Parathyroid adenoma (tissue), 2 donors: ENCODE data around the gene FRMD4A.

Source experiments
- H2AFZ ChIP-seq: fragments of 300-600 bp; sonication (generic); one replicate; pipeline ENCODE4 v1.7.0; 2017; ENCODE audit warnings: antibody characterized with exemption, mild to moderate bottlenecking
- H3K27ac ChIP-seq: fragments of 300-600 bp; sonication (generic); one replicate; pipeline ENCODE4 v1.7.0; 2017
- H3K27me3 ChIP-seq: fragments of 300-600 bp; sonication (generic); one replicate; pipeline ENCODE4 v1.7.0; 2017; ENCODE audit warnings: low read length; ENCODE audit not compliant: control insufficient read depth, insufficient read depth
- H3K36me3 ChIP-seq: fragments of 300-600 bp; sonication (generic); one replicate; pipeline ENCODE4 v1.7.0; 2017; ENCODE audit warnings: low read length; ENCODE audit not compliant: control insufficient read depth, insufficient read depth
- H3K4me1 ChIP-seq: fragments of 300-600 bp; sonication (generic); one replicate; pipeline ENCODE4 v1.7.0; 2017; ENCODE audit warnings: control low read depth
- H3K4me2 ChIP-seq: fragments of 300-600 bp; sonication (generic); one replicate; pipeline ENCODE4 v1.7.0; 2017; ENCODE audit warnings: low read length
- H3K4me3 ChIP-seq: fragments of 300-600 bp; sonication (generic); one replicate; pipeline ENCODE4 v1.7.0; 2017; ENCODE audit warnings: low read depth, low read length
- H3K79me2 ChIP-seq: fragments of 300-600 bp; sonication (generic); one replicate; pipeline ENCODE4 v1.7.0; 2017; ENCODE audit warnings: control low read depth
- H3K9ac ChIP-seq: fragments of 300-600 bp; sonication (generic); one replicate; pipeline ENCODE4 v1.7.0; 2017; ENCODE audit warnings: mild to moderate bottlenecking
- H3K9me3 ChIP-seq: fragments of 300-600 bp; sonication (generic); one replicate; pipeline ENCODE4 v1.7.0; 2017; ENCODE audit warnings: low read length; ENCODE audit not compliant: control insufficient read depth
- CTCF ChIP-seq: fragments of 300-600 bp; sonication (generic); IDR thresholded peaks from one replicate; pipeline ENCODE4 v1.7.0; 2017; ENCODE audit warnings: antibody characterized with exemption, mild to moderate bottlenecking
- donor health status: primary hyperparathyroidism.

The FRMD4A gene

GRCh38 chr10:13844651-13845050, 486.1 kb downstream of the FRMD4A start:
- Histone ChIP-seq H3K27ac (no peak overlapping the region), H2AFZ (no peak overlapping the region), H3K4me1 (no peaks in the 10 kb centered on the region), H3K4me2 (no peak overlapping the region), H3K9ac (no peak overlapping the region), H3K27me3 (no peaks in the 10 kb centered on the region), H3K4me3 (no peak overlapping the region), H3K36me3 (no peaks in the 10 kb centered on the region), H3K9me3 (no peaks in the 10 kb centered on the region), H3K79me2 (no peaks in the 10 kb centered on the region)
- no peak for TF ChIP-seq CTCF

DNA sequence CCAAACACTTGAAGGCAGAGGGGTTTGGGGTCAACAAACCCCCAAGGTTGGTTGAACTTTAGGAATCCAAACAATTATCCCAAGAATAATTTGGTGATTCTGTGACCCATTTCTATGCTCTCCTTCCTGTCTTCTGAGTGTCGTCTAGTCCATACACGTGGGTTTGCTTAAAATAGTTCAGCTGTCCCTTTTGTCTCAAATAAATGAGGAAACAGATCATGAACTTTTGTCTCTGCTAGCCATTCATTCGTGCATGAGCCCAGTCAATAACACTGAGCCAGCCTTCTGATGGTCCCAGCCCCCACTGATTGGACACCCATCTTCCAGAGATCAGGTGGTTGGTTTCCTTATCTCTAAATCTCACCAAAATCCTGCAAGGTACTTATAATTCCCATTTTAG, 488.6 kb downstream of the FRMD4A start:
- Histone ChIP-seq H3K9ac (no peak overlapping the region), H3K79me2 (no peaks in the 10 kb centered on the region), H3K36me3 (no peaks in the 10 kb centered on the region), H3K4me1 (peaks cover 3% of the 10 kb centered on the region), H3K4me2 (no peak overlapping the region), H2AFZ (no peak overlapping the region), H3K4me3 (no peak overlapping the region), H3K9me3 (no peaks in the 10 kb centered on the region), H3K27ac (no peak overlapping the region), H3K27me3 (no peaks in the 10 kb centered on the region)
- TF ChIP-seq CTCF = no peak

GRCh38 chr10:13840036-13840435, 490.7 kb downstream of the FRMD4A start:
- no peaks in the 10 kb centered on the region for H3K9me3 ChIP-seq
- H3K27ac ChIP-seq = no peak overlapping the region

DNA sequence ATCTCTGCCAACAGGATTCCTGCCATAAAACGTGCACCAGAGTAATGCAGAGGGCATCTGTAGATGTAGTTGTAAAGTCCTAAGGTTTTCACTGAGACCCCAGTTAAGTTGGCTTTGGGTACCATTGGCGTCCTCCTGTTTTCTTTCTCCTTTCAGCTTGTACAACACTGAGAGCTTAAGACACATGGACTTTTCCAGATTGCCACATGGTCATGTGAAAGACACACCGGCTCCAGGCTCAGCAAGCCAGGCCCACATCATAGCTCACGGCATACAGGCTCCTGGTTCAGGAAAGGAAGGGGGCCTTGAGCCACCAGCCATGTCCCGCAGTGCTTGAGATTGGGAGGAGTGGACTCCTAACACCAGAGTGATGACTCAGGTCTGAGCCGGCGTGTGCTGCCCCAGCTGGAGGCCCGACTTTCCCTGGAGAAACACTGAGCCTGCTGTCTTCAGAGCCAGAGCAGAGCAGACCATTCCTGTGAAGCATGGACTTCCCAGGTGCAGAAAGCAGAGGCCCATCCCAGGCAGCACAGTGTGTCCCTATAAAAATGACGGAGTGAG, 491.2 kb downstream of the FRMD4A start:
- Histone ChIP-seq H3K9me3 (no peaks in the 10 kb centered on the region), H3K27ac (no peak overlapping the region), H3K4me2 (no peak overlapping the region), H3K9ac (no peak overlapping the region), H3K27me3 (no peaks in the 10 kb centered on the region), H3K79me2 (no peaks in the 10 kb centered on the region), H3K36me3 (no peaks in the 10 kb centered on the region), H3K4me3 (no peak overlapping the region), H3K4me1 (peaks cover 3% of the 10 kb centered on the region), H2AFZ (no peak overlapping the region)
- TF ChIP-seq CTCF = no peak

More at GRCh38 chr10:13840036-13840435, 490.7 kb downstream of the FRMD4A start:
- peaks cover 3% of the 10 kb centered on the region for H3K4me1 ChIP-seq
- no peak for TF ChIP-seq CTCF
- no peaks in the 10 kb centered on the region for H3K27me3 ChIP-seq
- no peaks in the 10 kb centered on the region for H3K36me3 ChIP-seq
- H3K4me3 ChIP-seq = no peak overlapping the region
- no peak overlapping the region for H3K4me2 ChIP-seq
- H3K79me2 ChIP-seq = no peaks in the 10 kb centered on the region
- H3K9ac ChIP-seq = no peak overlapping the region
- H2AFZ ChIP-seq = no peak overlapping the region

- H3K36me3 ChIP-seq = no peaks in the 10 kb centered on the region
- H3K9ac ChIP-seq = no peak overlapping the region
- no peaks in the 10 kb centered on the region for H3K9me3 ChIP-seq
- no peaks in the 10 kb centered on the region for H3K27me3 ChIP-seq
- no peak overlapping the region for H3K4me2 ChIP-seq
- no peak overlapping the region for H3K4me3 ChIP-seq
- H2AFZ ChIP-seq = no peak overlapping the region
- TF ChIP-seq CTCF = no peak
- no peaks in the 10 kb centered on the region for H3K79me2 ChIP-seq
- no peak overlapping the region for H3K27ac ChIP-seq
- H3K4me1 ChIP-seq = peaks cover 3% of the 10 kb centered on the region
Measured at GRCh38 chr10:13839030-13839429, 491.7 kb downstream of the FRMD4A start.
